ENCODE measurements around the gene LRRC66. TPM values are rescaled to one million over a fixed set of nuclear protein-coding genes. Genes with fewer than 3 reads are reported as not detected.

LRRC66 gene, protein sequence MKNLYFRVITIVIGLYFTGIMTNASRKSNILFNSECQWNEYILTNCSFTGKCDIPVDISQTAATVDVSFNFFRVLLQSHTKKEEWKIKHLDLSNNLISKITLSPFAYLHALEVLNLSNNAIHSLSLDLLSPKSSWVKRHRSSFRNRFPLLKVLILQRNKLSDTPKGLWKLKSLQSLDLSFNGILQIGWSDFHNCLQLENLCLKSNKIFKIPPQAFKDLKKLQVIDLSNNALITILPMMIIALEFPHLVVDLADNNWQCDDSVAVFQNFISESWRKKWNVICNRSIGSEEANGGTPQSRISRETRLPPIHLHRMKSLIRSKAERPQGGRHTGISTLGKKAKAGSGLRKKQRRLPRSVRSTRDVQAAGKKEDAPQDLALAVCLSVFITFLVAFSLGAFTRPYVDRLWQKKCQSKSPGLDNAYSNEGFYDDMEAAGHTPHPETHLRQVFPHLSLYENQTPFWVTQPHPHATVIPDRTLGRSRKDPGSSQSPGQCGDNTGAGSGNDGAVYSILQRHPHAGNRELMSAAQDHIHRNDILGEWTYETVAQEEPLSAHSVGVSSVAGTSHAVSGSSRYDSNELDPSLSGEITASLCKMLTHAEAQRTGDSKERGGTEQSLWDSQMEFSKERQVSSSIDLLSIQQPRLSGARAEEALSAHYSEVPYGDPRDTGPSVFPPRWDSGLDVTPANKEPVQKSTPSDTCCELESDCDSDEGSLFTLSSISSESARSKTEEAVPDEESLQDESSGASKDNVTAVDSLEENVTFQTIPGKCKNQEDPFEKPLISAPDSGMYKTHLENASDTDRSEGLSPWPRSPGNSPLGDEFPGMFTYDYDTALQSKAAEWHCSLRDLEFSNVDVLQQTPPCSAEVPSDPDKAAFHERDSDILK
- total RNA-seq (2022; extraction: Qiagen RNA extraction; ENCODE audit: low read depth), result 0.07 to 0.18 TPM (median 0.09 TPM) in 5 replicates

DNA sequence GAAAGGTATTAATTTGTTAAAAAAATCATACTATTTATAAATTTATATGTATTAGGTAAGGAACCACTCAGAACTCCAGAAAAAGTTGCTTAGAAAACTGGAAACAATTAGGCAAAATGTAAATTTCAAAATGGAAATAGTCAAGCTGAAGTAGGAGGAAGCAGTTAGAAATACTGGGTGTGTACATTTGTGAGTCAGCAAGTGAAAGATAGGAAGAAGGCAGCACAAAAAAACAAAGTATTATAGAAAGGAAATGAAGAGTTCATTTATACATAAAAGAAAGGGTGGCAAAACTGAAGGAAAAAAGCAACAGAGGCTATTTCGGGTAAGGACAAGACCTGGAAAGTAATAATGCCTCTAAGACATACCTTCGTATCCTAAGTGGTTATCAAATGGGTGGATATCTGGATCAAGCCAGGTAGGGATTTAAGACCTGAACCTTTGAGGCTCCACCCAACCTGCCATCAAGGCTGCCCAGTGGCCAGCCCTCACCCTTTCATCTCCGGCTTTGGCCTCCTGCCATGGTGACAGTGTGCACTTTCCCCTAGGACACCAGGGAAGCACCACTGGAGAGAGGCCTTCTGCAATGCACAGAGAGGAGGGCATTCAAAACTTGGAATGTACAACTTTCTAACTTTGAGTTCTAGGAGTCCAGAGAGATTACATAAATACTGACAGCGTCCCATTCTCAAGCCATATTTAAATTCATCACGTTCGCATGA lies at the start of gene LRRC66:
LRRC66 (minus strand) TSS at position 428 of the 722 bp plus-strand sequence. CDS start 2,750 bp downstream, outside the sequence.

DNA sequence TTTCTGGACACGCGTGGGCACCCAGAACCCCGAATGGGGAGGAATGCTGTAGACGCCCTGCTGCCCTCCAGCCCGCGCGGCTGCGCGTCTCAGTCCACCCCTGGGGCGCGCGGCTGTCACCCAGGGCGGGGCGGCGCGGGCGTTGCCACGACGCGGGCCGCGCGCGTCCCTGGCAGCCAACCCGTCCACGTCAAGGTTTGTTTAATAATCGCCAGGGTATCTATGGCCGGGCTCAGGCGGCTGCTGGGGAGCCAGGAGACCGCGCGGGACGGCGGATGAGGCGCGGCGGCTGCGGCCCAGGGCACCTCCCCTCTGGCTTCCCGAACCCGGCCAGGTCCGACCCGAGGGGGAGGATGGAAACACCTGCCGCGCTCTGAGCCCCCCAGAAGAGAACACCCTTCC lies 31.1 kb upstream of the LRRC66 start, which contains the start of gene SPATA18:
SPATA18 (plus strand) TSS at position 92 of the 402 bp plus-strand sequence. CDS start 401 bp downstream, outside the sequence.

GRCh38 chr4:52038103-52038912 lies 18.1 kb upstream of the LRRC66 start, which contains the start of gene SGCB:
Gene SGCB, minus strand, starts transcription at chr4:52038299. Its CDS starts 40 bp downstream, at chr4:52038259.

Other genes starting within 250 kb of the LRRC66 start
- gene DCUN1D4, start 177.2 kb downstream of the LRRC66 start, total RNA-seq (2022; extraction: Qiagen RNA extraction; ENCODE audit: low read depth), result 17.2 to 21.1 TPM (median 20.0 TPM) in 5 replicates
- gene SGCB, start 17.9 kb upstream of the LRRC66 start, total RNA-seq (2022; extraction: Qiagen RNA extraction; ENCODE audit: low read depth), result 16.7 to 23.9 TPM (median 20.2 TPM) in 5 replicates
- 4.3 to 5.3 TPM (median 4.8 TPM) in 5 replicates for gene SPATA18, start 30.9 kb upstream of the LRRC66 start, total RNA-seq (2022; extraction: Qiagen RNA extraction; ENCODE audit: low read depth)